HG02840 (cell line): ENCODE results near the gene F10.
"Not testable (repeated sequence)": the region's sequence is repeated elsewhere in the genome, so short reads cannot be mapped to it uniquely, and the experiment has no call there.

ENCODE experiments used
- ATAC-seq: cut with Tn5 transposase; IDR thresholded peaks from one replicate; pipeline ENCODE4 v1.9.1; 2021; ENCODE audit warnings: mild to moderate bottlenecking, moderate library complexity, moderate number of reproducible peaks; ENCODE audit not compliant: unreplicated experiment, low FRiP score

Gene F10

GRCh38 chr13:113150550-113151365 lies 28.2 kb downstream of the F10 start:
- ATAC-seq, result no peak

GRCh38 chr13:113151745-113152690 lies 29.4 kb downstream of the F10 start:
- ATAC-seq, result no peak

- no peak for ATAC-seq
These were observed 30.0 kb downstream of the F10 start for GRCh38 chr13:113152691-113152983.

- no peak for ATAC-seq
These were observed 30.6 kb downstream of the F10 start for GRCh38 chr13:113152984-113153809.

GRCh38 chr13:113153810-113154748 lies 31.5 kb downstream of the F10 start:
- no peak for ATAC-seq

- no peak for ATAC-seq
These were observed 32.6 kb downstream of the F10 start for GRCh38 chr13:113155201-113155600.

GRCh38 chr13:113155982-113156655 lies 33.5 kb downstream of the F10 start:
- ATAC-seq, result no peak

GRCh38 chr13:113157206-113157928 lies 34.8 kb downstream of the F10 start:
- ATAC-seq, result no peak

- ATAC-seq, result no peak
These were observed 35.5 kb downstream of the F10 start, which contains the start of gene PROZ for GRCh38 chr13:113157929-113158747. TSS of gene PROZ (plus strand) at chr13:113158648. CDS start at chr13:113158661, 13 bp downstream.

GRCh38 chr13:113158946-113159345 lies 36.3 kb downstream of the F10 start:
- ATAC-seq, result no peak

GRCh38 chr13:113159701-113160100 lies 37.1 kb downstream of the F10 start:
- no peak for ATAC-seq

- ATAC-seq, result no peak
These were observed 38.4 kb downstream of the F10 start for GRCh38 chr13:113160983-113161382.

GRCh38 chr13:113161433-113161832 lies 38.8 kb downstream of the F10 start:
- no peak for ATAC-seq

GRCh38 chr13:113161975-113162374 lies 39.4 kb downstream of the F10 start:
- ATAC-seq, result not testable (repeated sequence)

- ATAC-seq, result no peak
These were observed 40.4 kb downstream of the F10 start for GRCh38 chr13:113162783-113163685.

- no peak for ATAC-seq
These were observed 41.9 kb downstream of the F10 start for GRCh38 chr13:113164492-113164891.
